HepG2 (cell line): ENCODE data around the gene CAPN10. TPM values are rescaled to one million over a fixed set of nuclear protein-coding genes. Genes with fewer than 3 reads are reported as not detected.
A peak's percentile ranks its signal among the peaks of the same experiment; 100 is the strongest.

Source experiments
- ATAC-seq: fragments of 200-7000 bp; cut with Tn5 transposase; 3 replicates; pipeline ENCODE4 v1.9.1; 2020; ENCODE audit warnings: mild to moderate bottlenecking, moderate library complexity
- BruUV-seq: library from RNA; stranded (reverse); fragments of 400-500 nt; replicated peaks from 2 replicates; lab custom pipeline; 2021; lab: Mats Ljungman, UMichigan
- CTCF ChIA-PET: fragments of 300-600 bp; formaldehyde crosslinking; extraction: SDS; loops from one replicate; lab custom pipeline; 2021; ENCODE audit warnings: low total read pairs, inconsistent platforms, low intra/inter-chr PET ratio; lab: Yijun Ruan, JAX
- POLR2A ChIA-PET: fragments of 350-600 bp; sonication (Branson Sonifier 250); formaldehyde crosslinking; loops from one replicate; lab custom pipeline; 2020; ENCODE audit warnings: antibody characterized with exemption, inconsistent platforms; lab: Yijun Ruan, JAX
- DNase-seq: peaks from one replicate; pipeline ENCODE4 v3.0.0-alpha.2; 2015; ENCODE audit warnings: low spot score
- FAIRE-seq: peaks from 3 replicates; lab custom pipeline; 2011; peaks lifted over from hg19 to GRCh38; lab: Jason Lieb, UNC
- H2AFZ ChIP-seq: one replicate; pipeline ENCODE4 v1.6.1; 2011; ENCODE audit warnings: low read length, inconsistent platforms
- H3K27ac ChIP-seq: fragments of 300-600 bp; 3 replicates; pipeline ENCODE4 v1.8.0; 2011; ENCODE audit warnings: mixed run types, mild to moderate bottlenecking, mixed read lengths, low read length, inconsistent platforms; ENCODE audit not compliant: insufficient read depth; ENCODE audit errors: extremely low read length
- H3K27me3 ChIP-seq, 2 experiments: fragments of 200-600 bp in 1 of 2; 2 replicates in 1 of 2; 3 replicates in 1 of 2; pipeline versions ENCODE4 v1.6.0 to v1.8.0; 2011; ENCODE audit warnings: low read length in 2 of 2, mild to moderate bottlenecking in 2 of 2, moderate library complexity in 2 of 2, inconsistent platforms in 1 of 2; ENCODE audit not compliant: insufficient read depth in 2 of 2, control insufficient read depth in 1 of 2
- H3K36me3 ChIP-seq, 2 experiments: fragments of 200-600 bp in 1 of 2; replicated peaks in 1 of 2; 2 replicates in 1 of 2; 3 replicates in 1 of 2; pipeline versions ENCODE4 v1.5.1 to v1.8.0; 2011; ENCODE audit warnings: low read length in 2 of 2, inconsistent platforms in 1 of 2; ENCODE audit not compliant: insufficient read depth in 2 of 2, control insufficient read depth in 1 of 2
- H3K4me1 ChIP-seq: 2 replicates; pipeline ENCODE4 v1.5.1; 2012; ENCODE audit warnings: low read length, inconsistent platforms; ENCODE audit not compliant: insufficient read depth
- H3K4me2 ChIP-seq: 2 replicates; pipeline ENCODE4 v1.6.0; 2011; ENCODE audit warnings: low read depth, low read length, inconsistent platforms
- H3K4me3 ChIP-seq, 3 experiments: fragments of 200-600 bp in 1 of 3; sonication (generic), shearing (Covaris generic) in 1 of 3; replicated peaks in 1 of 3; 2 replicates each; pipeline ENCODE4 v1.5.1; 2011 to 2016; ENCODE audit warnings: low read length in 3 of 3, inconsistent platforms in 2 of 3, low read depth in 2 of 3, mild to moderate bottlenecking in 2 of 3, control low read depth in 1 of 3, mixed read lengths in 1 of 3; ENCODE audit not compliant: insufficient read depth in 1 of 3
- H3K79me2 ChIP-seq: one replicate; pipeline ENCODE4 v1.6.1; 2011; ENCODE audit warnings: low read length, inconsistent platforms; ENCODE audit not compliant: insufficient read depth
- H3K9ac ChIP-seq: 2 replicates; pipeline ENCODE4 v1.6.0; 2011; ENCODE audit warnings: mild to moderate bottlenecking, low read depth, low read length, inconsistent platforms; ENCODE audit not compliant: insufficient read depth
- H3K9me3 ChIP-seq: 2 replicates; pipeline ENCODE4 v1.5.1; 2012; ENCODE audit warnings: mild to moderate bottlenecking, low read length
- H4K20me1 ChIP-seq: 2 replicates; pipeline ENCODE4 v1.6.0; 2011; ENCODE audit warnings: inconsistent platforms, mild to moderate bottlenecking, low read length, moderate library complexity; ENCODE audit not compliant: insufficient read depth
- NFIC ChIP-seq: IDR thresholded peaks from 2 replicates; pipeline ENCODE4 v1.6.1; 2012; ENCODE audit warnings: mild to moderate bottlenecking, low read length, inconsistent platforms
- RBM22 ChIP-seq: fragments of 200-400 bp; formaldehyde crosslinking; optimal IDR thresholded peaks from 2 replicates; pipeline ENCODE3; 2017; ENCODE audit warnings: mild to moderate bottlenecking, low read length, moderate library complexity
- ZFP91 ChIP-seq: sonication (generic); formaldehyde crosslinking; IDR thresholded peaks from 2 replicates; pipeline ENCODE4 v1.9.0; 2022; ENCODE audit warnings: missing genetic modification reagents, mild to moderate bottlenecking, borderline replicate concordance
- ZNF121 ChIP-seq: sonication (generic); formaldehyde crosslinking; IDR thresholded peaks from 2 replicates; pipeline ENCODE4 v1.5.0; 2020; ENCODE audit warnings: mild to moderate bottlenecking, missing genetic modification reagents
- ZNF619 ChIP-seq: sonication (generic); formaldehyde crosslinking; IDR thresholded peaks from 2 replicates; pipeline ENCODE4 v1.4.0; 2020; ENCODE audit warnings: mild to moderate bottlenecking, missing genetic modification reagents
- ZNF713 ChIP-seq: sonication (generic); formaldehyde crosslinking; IDR thresholded peaks from 2 replicates; pipeline ENCODE4 v1.4.0; 2020; ENCODE audit warnings: mild to moderate bottlenecking, missing genetic modification reagents
- WGBS: methylation state at CpG from one replicate; pipeline ENCODE4 v1.1.6; 2017; ENCODE audit warnings: low lambda C conversion rate; 5-methylcytosine and 5-hydroxymethylcytosine counted together
- in situ Hi-C: cut with HindIII; loops from 2 replicates; pipeline ENCODE4 v1.10.0; 2017; ENCODE audit warnings: low pct_unique_long_range_greater_than_20kb; ENCODE audit not compliant: extremely low pct_ligation_motif_present
- intact Hi-C: fragments of 100-400 bp; cut with micrococcal nuclease; formaldehyde crosslinking; loops from one replicate; pipeline ENCODE4 v1.10.0; 2022; ENCODE audit not compliant: unreplicated experiment
- polyA plus RNA-seq, 8 experiments: library from polyadenylated mRNA; depleted of rRNA in 3 of 8; stranded (reverse) in 7 of 8; unstranded in 1 of 8; fragments of >200 nt; fragmentation: Illumina TruSeq in 4 of 8; extraction: Trizol in 4 of 8; gene quantifications; 2 replicates each; pipeline versions ENCODE4 v1.2.1 to v1.2.3, GENCODE V29; 2011 to 2016; ENCODE audit warnings: low read depth in 4 of 8, missing spikeins in 1 of 8, mixed read lengths in 1 of 8; ENCODE audit not compliant: insufficient read depth in 1 of 8
- total RNA-seq, 5 experiments: library from RNA; depleted of rRNA; stranded (reverse); fragments of >200 nt; fragmentation: Illumina TruSeq; extraction: Trizol; gene quantifications; 2 replicates each; pipeline ENCODE4 v1.2.3, GENCODE V29; 2016; ENCODE audit warnings: low read depth in 1 of 5
- TF ChIP-seq, protein P1 (sequence below): IDR thresholded peaks from 2 replicates; pipeline ENCODE4 v1.6.1; 2016; ENCODE audit warnings: missing compliant biosample characterization, missing genetic modification reagents, borderline replicate concordance

CAPN10 gene
- total and polyA plus RNA-seq, 2 of the 13 experiments (the other 11 are each of a cell fraction or from before 2014, with no cell fraction given) = 27.6 to 32.4 TPM

DNA sequence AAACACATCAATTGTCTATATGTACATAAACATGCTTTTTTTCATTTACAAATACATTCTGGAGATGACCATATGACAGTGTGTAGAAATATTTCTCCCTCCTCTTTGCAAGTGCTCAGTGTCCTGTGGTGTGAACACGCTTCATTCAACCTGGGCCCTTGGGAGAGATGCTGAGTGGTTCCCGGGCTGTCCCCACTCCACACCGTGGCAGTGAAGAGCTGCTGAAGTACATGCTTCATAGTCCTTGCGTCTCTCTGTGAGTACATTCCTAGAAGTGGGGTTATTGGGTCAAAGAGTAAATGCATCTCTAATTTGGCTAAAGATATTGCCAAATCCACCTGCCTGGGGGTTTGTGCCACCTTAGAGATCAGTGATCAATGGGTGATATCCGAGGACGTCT is 32.2 kb downstream of the CAPN10 start (continued):
- TF ChIP-seq, protein P1, sequence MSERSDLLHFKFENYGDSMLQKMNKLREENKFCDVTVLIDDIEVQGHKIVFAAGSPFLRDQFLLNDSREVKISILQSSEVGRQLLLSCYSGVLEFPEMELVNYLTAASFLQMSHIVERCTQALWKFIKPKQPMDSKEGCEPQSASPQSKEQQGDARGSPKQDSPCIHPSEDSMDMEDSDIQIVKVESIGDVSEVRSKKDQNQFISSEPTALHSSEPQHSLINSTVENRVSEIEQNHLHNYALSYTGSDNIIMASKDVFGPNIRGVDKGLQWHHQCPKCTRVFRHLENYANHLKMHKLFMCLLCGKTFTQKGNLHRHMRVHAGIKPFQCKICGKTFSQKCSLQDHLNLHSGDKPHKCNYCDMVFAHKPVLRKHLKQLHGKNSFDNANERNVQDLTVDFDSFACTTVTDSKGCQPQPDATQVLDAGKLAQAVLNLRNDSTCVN (CRISPR knock-in tag) = no peak
- TF ChIP-seq NFIC = no peak

DNA sequence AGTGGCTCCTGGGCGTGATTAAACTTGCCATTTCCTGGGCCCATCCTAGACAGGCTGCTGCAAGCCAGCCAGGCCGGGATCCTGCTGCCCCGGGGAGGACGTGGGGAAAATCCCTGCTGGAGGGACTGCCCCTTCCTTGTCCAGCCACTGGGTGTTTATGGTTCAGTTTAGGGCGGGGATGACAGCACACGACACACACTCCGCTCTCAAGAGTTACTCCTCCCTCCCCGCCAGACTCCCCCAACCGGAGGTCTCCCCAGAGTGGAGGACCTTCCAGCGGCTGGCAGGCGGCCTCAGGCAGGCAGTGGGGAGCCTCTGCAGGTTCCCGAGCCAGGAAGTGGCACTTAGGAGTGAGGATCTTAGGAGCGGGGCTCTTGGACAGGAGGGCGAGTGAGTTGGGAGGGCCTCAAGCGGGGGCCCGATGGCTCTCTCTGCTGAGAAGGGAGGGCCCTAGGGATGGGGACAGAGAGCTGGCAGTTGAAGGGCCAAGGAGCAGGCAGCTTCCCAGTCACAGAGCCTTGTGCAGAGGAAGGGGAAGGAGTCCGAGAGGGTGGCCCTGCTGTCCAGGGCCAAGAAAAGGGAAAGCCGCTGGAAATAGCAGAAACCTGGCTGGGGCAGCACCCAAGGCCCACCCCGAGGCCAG is 33.1 kb downstream of the CAPN10 start:
- H3K27me3 ChIP-seq = no peaks in the 10 kb centered on the region; a peak in 1 of 5 replicates
- DNase-seq = no peak
- 68% methylated on average over 19 of the region's 19 CpGs for WGBS
- H3K9me3 ChIP-seq = peaks cover 22% of the 10 kb centered on the region
- in situ Hi-C loops = no loop called here
- TF ChIP-seq ZFP91 (no peak), ZNF121 (CRISPR knock-in tag) (no peak), RBM22 (peak; percentile 69), ZNF713 (CRISPR knock-in tag) (no peak), ZNF619 (no peak)
- POLR2A ChIA-PET = no interaction called here
- peaks cover 7% of the 10 kb centered on the region for H3K4me1 ChIP-seq
- FAIRE-seq = no peak
- BruUV-seq = no TSS peak
- no peak overlapping the region for H3K4me2 ChIP-seq
- no peak overlapping the region for H3K4me3 ChIP-seq
- no peaks in the 10 kb centered on the region for H3K79me2 ChIP-seq
- ATAC-seq = peak; percentile 7; the same call in 2 of the 3 replicates
- CTCF ChIA-PET = no interaction called here
- intact Hi-C loops = no loop called here
- peaks cover 21 to 51% of the 10 kb centered on the region in 2 experiments for H3K36me3 ChIP-seq
- H3K27ac ChIP-seq = no peak overlapping the region
- H3K9ac ChIP-seq = no peak overlapping the region
- H4K20me1 ChIP-seq = no peaks in the 10 kb centered on the region; the same call in 1 of the 2 replicates
- H2AFZ ChIP-seq = no peak overlapping the region
